GM23248 (cell line): ENCODE data around the gene MANF. TPM values are rescaled to one million over a fixed set of nuclear protein-coding genes. Genes with fewer than 3 reads are reported as not detected.

Source experiments
- DNase-seq: peaks from one replicate; pipeline ENCODE4 v3.0.0-alpha.2; 2015
- H2AFZ ChIP-seq: fragments of 200-600 bp; sonication (generic); 2 replicates; pipeline ENCODE4 v1.6.1; 2016; ENCODE audit warnings: antibody characterized with exemption
- H3F3A ChIP-seq: fragments of 200-600 bp; sonication (generic); 2 replicates; pipeline ENCODE4 v1.6.1; 2016; ENCODE audit warnings: mild to moderate bottlenecking, antibody characterized with exemption, mixed run types; ENCODE audit not compliant: insufficient read depth
- H3K27ac ChIP-seq: fragments of 200-600 bp; sonication (generic); 2 replicates; pipeline ENCODE4 v1.5.1; 2016; ENCODE audit warnings: mild to moderate bottlenecking
- H3K27me3 ChIP-seq: fragments of 200-600 bp; sonication (generic); replicated peaks from 2 replicates; pipeline ENCODE4 v1.6.1; 2016; ENCODE audit warnings: mild to moderate bottlenecking; ENCODE audit not compliant: insufficient read depth
- H3K36me3 ChIP-seq: fragments of 200-600 bp; sonication (generic); 2 replicates; pipeline ENCODE4 v1.6.1; 2016; ENCODE audit warnings: low read depth, mild to moderate bottlenecking
- H3K4me1 ChIP-seq: fragments of 200-600 bp; sonication (generic); 2 replicates; pipeline ENCODE4 v1.6.1; 2016; ENCODE audit warnings: mild to moderate bottlenecking; ENCODE audit not compliant: insufficient read depth
- H3K4me2 ChIP-seq: fragments of 200-600 bp; sonication (generic); one replicate; pipeline ENCODE4 v1.6.1; 2016; ENCODE audit warnings: mild to moderate bottlenecking; ENCODE audit not compliant: unreplicated experiment
- H3K4me3 ChIP-seq: fragments of 200-600 bp; sonication (generic); 2 replicates; pipeline ENCODE4 v1.5.1; 2016; ENCODE audit warnings: mild to moderate bottlenecking
- H3K79me2 ChIP-seq: fragments of 200-600 bp; sonication (generic); 2 replicates; pipeline ENCODE4 v1.6.1; 2016; ENCODE audit warnings: mild to moderate bottlenecking; ENCODE audit not compliant: insufficient read depth
- H3K9ac ChIP-seq: fragments of 200-600 bp; sonication (generic); 2 replicates; pipeline ENCODE4 v1.6.1; 2016; ENCODE audit warnings: mild to moderate bottlenecking
- H3K9me2 ChIP-seq: fragments of 200-600 bp; sonication (generic); 2 replicates; pipeline ENCODE4 v1.6.1; 2016; ENCODE audit warnings: mixed run types, mild to moderate bottlenecking, moderate library complexity; ENCODE audit not compliant: insufficient read depth
- H3K9me3 ChIP-seq: fragments of 200-600 bp; sonication (generic); one replicate; pipeline ENCODE4 v1.6.1; 2017; ENCODE audit warnings: low read depth
- H4K20me1 ChIP-seq: fragments of 200-600 bp; sonication (generic); 2 replicates; pipeline ENCODE4 v1.6.0; 2016; ENCODE audit not compliant: insufficient read depth
- EZH2 ChIP-seq: fragments of 200-600 bp; sonication (generic); IDR thresholded peaks from 2 replicates; pipeline ENCODE4 v1.6.1; 2018; ENCODE audit warnings: antibody characterized with exemption, mild to moderate bottlenecking; ENCODE audit not compliant: insufficient read depth, poor library complexity, severe bottlenecking
- EZH2phosphoT487 ChIP-seq: fragments of 200-600 bp; sonication (generic); IDR thresholded peaks from 2 replicates; pipeline ENCODE4 v1.6.1; 2018; ENCODE audit warnings: antibody characterized with exemption, moderate library complexity, mild to moderate bottlenecking, low read depth; ENCODE audit not compliant: insufficient read depth
- WGBS, 2 experiments: methylation state at CpG; one replicate each; pipeline ENCODE4 v1.1.6; 2015 to 2017; ENCODE audit warnings: low lambda C conversion rate in 2 of 2, low coverage in 1 of 2; ENCODE audit errors: missing lambda C conversion rate in 2 of 2; 5-methylcytosine and 5-hydroxymethylcytosine counted together
- in situ Hi-C: fragments of 300-500 bp; cut with MboI; formaldehyde crosslinking; loops from 2 replicates; pipeline ENCODE4 v1.15.0; 2020
- polyA plus RNA-seq: library from polyadenylated mRNA; unstranded; fragments of >200 nt; fragmentation: Nextera tagmentation; extraction: Ambion mirVana; gene quantifications from 2 replicates; pipeline ENCODE4 v1.2.1, GENCODE V29; 2016
- total RNA-seq: library from RNA; depleted of rRNA; stranded (reverse); fragments of >200 nt; shearing (Covaris generic); gene quantifications from 2 replicates; pipeline ENCODE4 v1.2.3, GENCODE V29; 2014

Gene MANF
- total and polyA plus RNA-seq, 2 experiments from 2014 or later = 31.1 to 61.2 TPM

- Histone ChIP-seq H3K9me2 (no peaks in the 10 kb centered on the region), H3K27ac (no peak overlapping the region), H2AFZ (no peak overlapping the region), H3K9me3 (no peaks in the 10 kb centered on the region), H3K4me1 (no peaks in the 10 kb centered on the region), H4K20me1 (no peaks in the 10 kb centered on the region), H3F3A (no peaks in the 10 kb centered on the region), H3K27me3 (no peaks in the 10 kb centered on the region), H3K9ac (no peak overlapping the region), H3K36me3 (no peaks in the 10 kb centered on the region), H3K4me3 (no peak overlapping the region), H3K4me2 (no peak overlapping the region), H3K79me2 (no peaks in the 10 kb centered on the region)
- DNase-seq = no peak
- WGBS, 2 experiments = 60 to 67% methylated on average over 5 of the region's 5 CpGs
- no peak for TF ChIP-seq EZH2
- TF ChIP-seq EZH2phosphoT487 = no peak
- in situ Hi-C loops = loop anchor here (5.0 to 10.0 kb wide), 2 partner anchors 277 to 749 kb away; no protein-coding TSS in a partner anchor
These were observed 11.3 kb upstream of the MANF start for GRCh38 chr3:51373658-51374421.

- Histone ChIP-seq H3F3A (no peaks in the 10 kb centered on the region), H2AFZ (no peak overlapping the region), H3K4me3 (no peak overlapping the region), H3K9ac (no peak overlapping the region), H3K36me3 (no peaks in the 10 kb centered on the region), H3K4me2 (no peak overlapping the region), H3K27me3 (no peaks in the 10 kb centered on the region), H4K20me1 (no peaks in the 10 kb centered on the region), H3K27ac (no peak overlapping the region), H3K4me1 (no peaks in the 10 kb centered on the region), H3K9me3 (no peaks in the 10 kb centered on the region), H3K79me2 (no peaks in the 10 kb centered on the region), H3K9me2 (no peaks in the 10 kb centered on the region)
- 86 to 92% methylated on average over 11 of the region's 11 CpGs for WGBS, 2 experiments
- no peak for TF ChIP-seq EZH2phosphoT487
- TF ChIP-seq EZH2 = no peak
- DNase-seq = no peak
- in situ Hi-C loops = loop anchor here (5.0 to 10.0 kb wide), 2 partner anchors 277 to 750 kb away; no protein-coding TSS in a partner anchor
These were observed 10.6 kb upstream of the MANF start for GRCh38 chr3:51374456-51374855.

DNA sequence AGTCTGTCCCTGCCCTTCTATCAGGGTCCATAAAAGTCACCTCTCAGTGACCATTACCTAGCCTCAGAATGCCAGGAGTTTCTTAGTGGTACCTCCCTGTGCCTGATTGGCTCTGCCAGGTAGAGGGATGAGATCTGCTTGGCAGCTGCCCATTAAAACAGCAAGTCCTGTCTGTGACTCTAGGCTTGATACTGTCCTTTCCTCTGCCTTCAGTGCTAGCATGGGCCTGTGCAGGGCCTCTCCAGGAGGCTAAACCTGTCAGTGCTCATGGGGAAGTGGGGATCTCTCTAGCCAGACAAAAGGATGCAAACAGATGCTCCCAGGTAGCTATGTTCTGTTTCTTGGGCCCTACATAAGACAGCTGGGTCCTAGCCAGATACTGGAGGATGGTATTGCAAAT is 10.0 kb upstream of the MANF start:
- Histone ChIP-seq H3K9me3 (no peaks in the 10 kb centered on the region), H2AFZ (no peak overlapping the region), H3F3A (no peaks in the 10 kb centered on the region), H3K79me2 (no peaks in the 10 kb centered on the region), H3K9me2 (no peaks in the 10 kb centered on the region), H3K4me1 (no peaks in the 10 kb centered on the region), H3K36me3 (no peaks in the 10 kb centered on the region), H3K4me3 (no peak overlapping the region), H3K27me3 (no peaks in the 10 kb centered on the region), H3K4me2 (no peak overlapping the region), H3K9ac (no peak overlapping the region), H4K20me1 (no peaks in the 10 kb centered on the region), H3K27ac (no peak overlapping the region)
- in situ Hi-C loops = loop anchor here (10.0 kb wide), 1 partner anchor 750 kb away; no protein-coding TSS in a partner anchor
- no peak for DNase-seq
- TF ChIP-seq EZH2 = no peak
- TF ChIP-seq EZH2phosphoT487 = no peak

GRCh38 chr3:51375571-51375970 is 9.5 kb upstream of the MANF start:
- no peak overlapping the region for H3K4me2 ChIP-seq
- no peaks in the 10 kb centered on the region for H3K9me3 ChIP-seq
- TF ChIP-seq EZH2 = no peak
- no peak for TF ChIP-seq EZH2phosphoT487
- in situ Hi-C loops = loop anchor here (10.0 kb wide), 1 partner anchor 751 kb away; no protein-coding TSS in a partner anchor
- H4K20me1 ChIP-seq = no peaks in the 10 kb centered on the region
- no peaks in the 10 kb centered on the region for H3K36me3 ChIP-seq
- no peak overlapping the region for H2AFZ ChIP-seq
- H3K4me1 ChIP-seq = no peaks in the 10 kb centered on the region
- H3K4me3 ChIP-seq = no peak overlapping the region
- no peaks in the 10 kb centered on the region for H3K9me2 ChIP-seq
- no peak for DNase-seq
- H3F3A ChIP-seq = no peaks in the 10 kb centered on the region
- H3K27ac ChIP-seq = no peak overlapping the region
- no peaks in the 10 kb centered on the region for H3K27me3 ChIP-seq
- no peak overlapping the region for H3K9ac ChIP-seq
- no peaks in the 10 kb centered on the region for H3K79me2 ChIP-seq
- 68 to 73% methylated on average over 8 of the region's 8 CpGs for WGBS, 2 experiments
